Ammon's horn (tissue), 1 donor: ENCODE results near the gene SOCS3.

Experiments
- DNase-seq: peaks from one replicate; pipeline ENCODE4 v3.0.0-alpha.2; 2016; ENCODE audit warnings: low spot score

The SOCS3 gene

GRCh38 chr17:78359997-78360370, at the start of gene SOCS3:
Gene SOCS3, minus strand, starts transcription at chr17:78360077. Its CDS starts 982 bp downstream, at chr17:78359095.
- peak; percentile 87 for DNase-seq

GRCh38 chr17:78409191-78409928, 49.5 kb upstream of the SOCS3 start:
- no peak for DNase-seq

- DNase-seq: no peak
Observed at GRCh38 chr17:78408476-78409050, 48.7 kb upstream of the SOCS3 start.

GRCh38 chr17:78407387-78408000, 47.6 kb upstream of the SOCS3 start:
- DNase-seq: no peak

GRCh38 chr17:78406920-78407319, 47.0 kb upstream of the SOCS3 start:
- DNase-seq: no peak

- DNase-seq: no peak
Observed at GRCh38 chr17:78406396-78406795, 46.5 kb upstream of the SOCS3 start.

GRCh38 chr17:78403822-78404221, 43.9 kb upstream of the SOCS3 start:
- no peak for DNase-seq

- no peak for DNase-seq
Observed at GRCh38 chr17:78401891-78402290, 42.0 kb upstream of the SOCS3 start.

GRCh38 chr17:78401246-78401645, 41.4 kb upstream of the SOCS3 start:
- DNase-seq: no peak

- no peak for DNase-seq
Observed at GRCh38 chr17:78400581-78401240, 40.8 kb upstream of the SOCS3 start.

- no peak for DNase-seq
Observed at GRCh38 chr17:78399693-78400144, 39.8 kb upstream of the SOCS3 start.

- no peak for DNase-seq
Observed at GRCh38 chr17:78399028-78399692, 39.3 kb upstream of the SOCS3 start.

- no peak for DNase-seq
Observed at GRCh38 chr17:78398390-78398789, 38.5 kb upstream of the SOCS3 start.

- DNase-seq: no peak
Observed at GRCh38 chr17:78397681-78398101, 37.8 kb upstream of the SOCS3 start.

GRCh38 chr17:78396441-78397337, 36.8 kb upstream of the SOCS3 start:
- no peak for DNase-seq

GRCh38 chr17:78395155-78395554, 35.3 kb upstream of the SOCS3 start:
- DNase-seq: no peak

GRCh38 chr17:78394209-78394608, 34.3 kb upstream of the SOCS3 start:
- no peak for DNase-seq

GRCh38 chr17:78393575-78393974, 33.7 kb upstream of the SOCS3 start:
- DNase-seq: no peak

GRCh38 chr17:78392295-78392694, 32.4 kb upstream of the SOCS3 start:
- DNase-seq: no peak

- DNase-seq: no peak
Observed at GRCh38 chr17:78391843-78392242, 32.0 kb upstream of the SOCS3 start.

GRCh38 chr17:78391051-78391431, 31.2 kb upstream of the SOCS3 start:
- DNase-seq: no peak
